T47D (cell line): ENCODE data around the gene PDZD2.
"Not testable (repeated sequence)": the region's sequence is repeated elsewhere in the genome, so short reads cannot be mapped to it uniquely, and the experiment has no call there.

Source experiments
- DNase-seq, 2 experiments: peaks; one replicate each; pipeline versions ENCODE4 v3.0.0 to v3.0.0-alpha.2; 2011 to 2012; ENCODE audit warnings: low read depth in 1 of 2, low spot score in 1 of 2
- JUND ChIP-seq: IDR thresholded peaks from 2 replicates; pipeline ENCODE4 v1.6.1; 2012; ENCODE audit warnings: low read depth
- in situ Hi-C: cut with HindIII; loops from 2 replicates; pipeline ENCODE4 v1.10.0; 2016; ENCODE audit warnings: low sequenced_read_pairs, low pct_unique_long_range_greater_than_20kb

Gene PDZD2

GRCh38 chr5:31638748-31639418, at the start of gene PDZD2:
PDZD2 (plus strand) TSS chr5:31639131.
- DNase-seq, result peak; percentile 79 to 81
- in situ Hi-C loops, result no loop called here
- no peak for TF ChIP-seq JUND

DNA sequence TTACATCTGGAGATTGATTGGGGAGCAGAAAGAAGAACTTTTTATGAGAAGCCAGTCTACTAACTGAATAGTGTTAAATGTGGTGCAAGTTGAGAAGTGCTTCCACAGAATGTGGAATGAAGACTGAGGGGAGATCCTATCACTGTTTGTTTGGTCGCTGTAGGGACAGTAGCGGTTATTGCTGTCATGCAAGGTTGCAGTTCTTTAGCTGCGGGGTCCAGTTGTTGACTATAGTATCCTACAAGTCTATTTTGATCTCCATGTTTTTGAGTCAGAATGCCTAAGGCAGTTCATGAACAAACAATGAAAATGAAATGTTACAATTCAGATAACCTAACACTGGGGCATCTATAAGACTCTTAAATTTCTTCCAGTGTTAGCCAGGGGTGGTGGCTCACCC, 45.3 kb upstream of the PDZD2 start:
- peak in 1 of 2 experiments; percentile 18 for DNase-seq
- TF ChIP-seq JUND, result no peak
- in situ Hi-C loops, result no loop called here

DNA sequence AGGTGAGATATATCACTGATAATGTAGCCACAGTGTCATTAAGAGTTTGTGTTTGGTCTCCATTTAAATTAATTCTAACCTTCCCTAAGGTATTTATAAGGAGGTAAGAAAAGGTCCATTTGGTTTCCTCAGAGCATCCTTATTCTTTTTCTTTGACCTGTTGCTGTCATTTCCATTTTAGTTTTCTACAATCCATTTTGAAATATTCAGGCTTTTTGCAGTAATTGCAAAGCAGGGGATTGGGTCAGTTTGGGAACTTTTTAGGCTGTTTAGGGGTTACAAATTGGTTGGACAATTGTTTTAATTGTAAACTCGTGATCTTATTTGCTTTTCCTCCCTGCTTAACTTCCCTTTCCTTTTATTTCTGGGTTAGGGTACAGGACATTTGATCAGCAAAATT, 42.6 kb upstream of the PDZD2 start:
- TF ChIP-seq JUND, result no peak
- in situ Hi-C loops, result no loop called here
- no peak for DNase-seq

- peak in 1 of 2 experiments; percentile 6 for DNase-seq
- in situ Hi-C loops, result no loop called here
Measured at GRCh38 chr5:31598640-31599611, 40.0 kb upstream of the PDZD2 start.

DNA sequence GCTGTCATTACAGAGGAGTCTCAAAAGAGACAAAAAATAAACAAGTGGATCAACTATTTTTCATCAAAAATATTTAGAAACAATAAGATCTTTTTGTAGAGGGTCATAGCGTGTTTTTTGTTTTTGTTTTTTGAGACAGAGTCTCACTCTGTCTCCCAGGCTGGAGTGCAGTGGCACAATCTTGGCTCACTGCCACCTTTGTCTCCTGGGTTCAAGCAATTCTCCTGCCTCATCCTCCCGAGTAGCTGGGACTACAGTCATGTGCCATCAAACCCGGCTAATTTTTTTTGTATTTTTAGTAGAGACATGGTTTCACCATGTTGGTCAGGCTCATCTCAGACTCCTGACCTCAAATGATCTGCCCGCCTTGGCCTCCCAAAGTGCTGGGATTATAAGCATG, 36.6 kb upstream of the PDZD2 start:
- in situ Hi-C loops, DNase-seq: not testable (repeated sequence)

More at GRCh38 chr5:31598640-31599611, 40.0 kb upstream of the PDZD2 start:
- TF ChIP-seq JUND, result no peak

- DNase-seq, result no peak
- TF ChIP-seq JUND, result no peak
- in situ Hi-C loops, result no loop called here
Measured at GRCh38 chr5:31604240-31604639, 34.7 kb upstream of the PDZD2 start.

GRCh38 chr5:31604644-31605043, 34.3 kb upstream of the PDZD2 start:
- in situ Hi-C loops, result no loop called here
- no peak for DNase-seq

GRCh38 chr5:31605920-31606319, 33.0 kb upstream of the PDZD2 start:
- no peak for DNase-seq
- TF ChIP-seq JUND, result no peak
- in situ Hi-C loops, result no loop called here

More at GRCh38 chr5:31604644-31605043, 34.3 kb upstream of the PDZD2 start:
- no peak for TF ChIP-seq JUND

DNA sequence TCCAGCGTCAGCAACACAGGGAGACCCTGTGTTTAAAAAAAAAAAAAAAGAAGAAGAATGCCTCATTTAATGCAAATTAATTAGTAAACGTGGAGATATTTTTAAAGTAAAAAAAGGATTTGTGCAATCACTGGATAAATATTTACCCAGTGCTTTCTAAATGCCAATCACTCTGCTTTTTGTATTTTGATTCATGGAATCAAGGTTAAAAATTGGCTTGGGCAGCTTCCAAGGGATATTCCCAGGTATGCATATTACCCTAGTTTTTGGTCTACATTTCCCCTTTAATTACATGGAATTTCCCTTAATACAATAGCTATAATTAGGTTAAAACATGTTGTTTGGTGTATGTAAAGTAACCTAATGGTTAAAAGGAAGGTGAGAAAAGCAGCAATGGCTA, 31.4 kb upstream of the PDZD2 start:
- TF ChIP-seq JUND, result no peak
- in situ Hi-C loops, result no loop called here
- DNase-seq, result no peak

DNA sequence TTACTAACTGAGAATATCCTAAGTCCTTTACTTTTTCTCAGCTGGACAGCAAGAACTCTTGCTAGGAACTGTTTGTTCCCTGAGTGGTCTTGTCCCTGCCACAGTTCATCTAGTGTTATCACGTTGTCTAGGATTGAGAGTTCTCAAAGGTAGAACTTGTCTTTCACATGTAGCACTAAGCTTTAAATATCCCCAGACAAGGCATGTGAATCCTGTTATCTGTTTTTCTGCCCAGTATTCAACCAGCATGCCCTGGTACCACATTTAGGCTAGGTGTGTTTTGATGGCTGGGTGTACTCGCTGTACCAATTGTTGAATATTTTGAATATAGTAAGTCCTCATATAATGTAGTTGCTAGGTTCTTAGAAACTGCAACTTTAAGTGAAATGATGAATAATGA, 27.9 kb upstream of the PDZD2 start:
- TF ChIP-seq JUND, result no peak
- no peak for DNase-seq
- in situ Hi-C loops, result no loop called here

DNA sequence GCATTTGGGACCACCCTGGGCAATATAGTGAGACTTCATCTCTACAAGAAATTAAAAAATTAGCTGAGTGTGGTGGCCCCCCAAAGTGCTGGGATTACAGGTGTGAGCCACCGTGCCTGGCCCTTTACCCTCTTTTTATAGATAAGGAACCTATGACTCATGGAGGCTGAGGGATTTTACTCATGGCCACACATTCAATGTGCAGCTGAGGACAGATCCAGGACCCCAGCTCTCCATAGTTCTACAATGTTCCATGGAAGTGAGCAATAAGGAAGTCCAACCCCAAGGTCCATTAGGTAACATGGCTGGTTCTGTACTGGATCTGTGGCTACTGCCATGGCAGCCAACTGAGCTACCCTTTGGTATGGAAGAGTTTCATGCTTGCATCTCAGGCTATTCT, 25.3 kb upstream of the PDZD2 start:
- in situ Hi-C loops, result no loop called here
- TF ChIP-seq JUND, result no peak
- DNase-seq, result no peak

GRCh38 chr5:31614151-31615020, 24.5 kb upstream of the PDZD2 start:
- DNase-seq, result no peak
- in situ Hi-C loops, result no loop called here
- TF ChIP-seq JUND, result no peak

DNA sequence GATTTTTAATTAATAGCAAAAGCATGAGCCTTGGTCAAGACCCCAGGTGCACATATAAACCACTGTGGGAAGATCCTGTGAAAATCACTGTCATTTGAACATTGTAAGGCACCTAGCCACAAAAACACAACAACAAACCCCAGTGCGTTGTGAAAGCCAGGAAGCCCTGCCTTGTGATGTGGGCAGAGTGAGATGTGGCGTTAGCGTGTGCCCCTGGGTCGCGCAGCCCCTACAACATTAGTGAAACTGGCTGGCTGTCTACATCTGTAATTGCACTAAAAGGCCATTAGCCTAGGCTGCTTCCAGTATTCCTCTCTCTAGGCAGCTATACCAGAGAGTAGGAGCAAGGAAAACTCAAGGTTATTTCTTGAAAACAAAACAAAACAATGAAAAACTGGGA, 21.1 kb upstream of the PDZD2 start:
- TF ChIP-seq JUND, result no peak
- DNase-seq, result no peak
- in situ Hi-C loops, result no loop called here
